IMR-90 (cell line): ENCODE data around the gene MTRFR. TPM values are rescaled to one million over a fixed set of nuclear protein-coding genes. Genes with fewer than 3 reads are reported as not detected.
A peak's percentile ranks its signal among the peaks of the same experiment; 100 is the strongest.

Experiments
- ATAC-seq: fragments of 200-7000 bp; cut with Tn5 transposase; 2 replicates; pipeline ENCODE4 v1.9.1; 2020; ENCODE audit warnings: low read depth, mild to moderate bottlenecking, moderate library complexity
- BruUV-seq: library from RNA; stranded (reverse); fragments of 400-500 nt; replicated peaks from 2 replicates; lab custom pipeline; 2021; lab: Mats Ljungman, UMichigan
- CTCF ChIA-PET: fragments of 300-600 bp; formaldehyde crosslinking; extraction: SDS; loops from one replicate; lab custom pipeline; 2021; ENCODE audit warnings: antibody characterized with exemption; lab: Yijun Ruan, JAX
- POLR2A ChIA-PET: fragments of 300-600 bp; sonication (Branson Sonifier 250); formaldehyde crosslinking; loops from one replicate; lab custom pipeline; 2022; ENCODE audit warnings: antibody characterized with exemption; ENCODE audit not compliant: unreplicated experiment; lab: Charles Lee
- DNase-seq: peaks from one replicate; pipeline ENCODE4 v3.0.0; 2013
- H2AFZ ChIP-seq: replicated peaks from 2 replicates; pipeline ENCODE3; 2013; ENCODE audit warnings: low read length, mild to moderate bottlenecking; ENCODE audit not compliant: poor library complexity
- H2AK5ac ChIP-seq: 2 replicates; pipeline ENCODE4 v1.6.1; 2013; ENCODE audit warnings: low read depth, low read length, inconsistent platforms
- H2AK9ac ChIP-seq: replicated peaks from 2 replicates; pipeline ENCODE3; 2013; ENCODE audit warnings: mild to moderate bottlenecking, low read depth, low read length, moderate library complexity; ENCODE audit not compliant: poor library complexity
- H2BK120ac ChIP-seq: 2 replicates; pipeline ENCODE4 v1.6.1; 2013; ENCODE audit warnings: low read depth, low read length, inconsistent platforms
- H2BK15ac ChIP-seq: 3 replicates; pipeline ENCODE4 v1.6.1; 2013; ENCODE audit warnings: low read depth, low read length, inconsistent platforms
- H2BK20ac ChIP-seq: 2 replicates; pipeline ENCODE4 v1.6.1; 2013; ENCODE audit warnings: low read depth, mild to moderate bottlenecking, inconsistent platforms, low read length, moderate library complexity
- H2BK5ac ChIP-seq: 2 replicates; pipeline ENCODE4 v1.6.1; 2013; ENCODE audit warnings: mild to moderate bottlenecking, low read depth, low read length, inconsistent platforms; ENCODE audit not compliant: poor library complexity, severe bottlenecking
- H3K14ac ChIP-seq: replicated peaks from 2 replicates; pipeline ENCODE4 v1.6.1; 2013; ENCODE audit warnings: low read depth, low read length, inconsistent platforms
- H3K18ac ChIP-seq: 2 replicates; pipeline ENCODE4 v1.6.1; 2013; ENCODE audit warnings: low read depth, low read length, control low read depth
- H3K23ac ChIP-seq: 2 replicates; pipeline ENCODE4 v1.6.1; 2013; ENCODE audit warnings: low read depth, low read length, inconsistent platforms
- H3K27ac ChIP-seq: 2 replicates; pipeline ENCODE4 v1.5.1; 2013; ENCODE audit warnings: mild to moderate bottlenecking, control low read depth, low read length; ENCODE audit not compliant: insufficient read depth
- H3K27me3 ChIP-seq: 2 replicates; pipeline ENCODE4 v1.6.1; 2013; ENCODE audit warnings: low read length; ENCODE audit not compliant: control insufficient read depth, insufficient read depth
- H3K36me3 ChIP-seq: 2 replicates; pipeline ENCODE4 v1.6.1; 2013; ENCODE audit warnings: low read length, mixed read lengths; ENCODE audit not compliant: control insufficient read depth, insufficient read depth
- H3K4ac ChIP-seq: 2 replicates; pipeline ENCODE4 v1.6.1; 2013; ENCODE audit warnings: low read depth, low read length, inconsistent platforms
- H3K4me1 ChIP-seq: 2 replicates; pipeline ENCODE4 v1.6.1; 2013; ENCODE audit warnings: low read length, mixed read lengths; ENCODE audit not compliant: control insufficient read depth, insufficient read depth
- H3K4me2 ChIP-seq: 2 replicates; pipeline ENCODE4 v1.6.1; 2013; ENCODE audit warnings: low read depth, mild to moderate bottlenecking, control low read depth, low read length, moderate library complexity
- H3K4me3 ChIP-seq: 2 replicates; pipeline ENCODE4 v1.5.1; 2013; ENCODE audit warnings: low read depth, mild to moderate bottlenecking, control low read depth, low read length, moderate library complexity; ENCODE audit not compliant: insufficient read depth
- H3K56ac ChIP-seq: 2 replicates; pipeline ENCODE4 v1.6.1; 2013; ENCODE audit warnings: low read length, inconsistent platforms; ENCODE audit not compliant: insufficient read depth; ENCODE audit errors: extremely low read depth
- H3K79me1 ChIP-seq, 2 experiments: 2 replicates each; pipeline ENCODE4 v1.6.1; 2013; ENCODE audit warnings: low read length in 2 of 2, inconsistent platforms in 1 of 2, low read depth in 1 of 2
- H3K9ac ChIP-seq: 2 replicates; pipeline ENCODE4 v1.6.1; 2013; ENCODE audit warnings: low read depth, low read length, control low read depth
- H3K9me1 ChIP-seq: 2 replicates; pipeline ENCODE4 v1.6.1; 2013; ENCODE audit warnings: low read length, inconsistent platforms; ENCODE audit not compliant: insufficient read depth
- H3K9me3 ChIP-seq: 2 replicates; pipeline ENCODE4 v1.6.1; 2013; ENCODE audit warnings: low read length; ENCODE audit not compliant: control insufficient read depth, insufficient read depth
- H4K20me1 ChIP-seq: 2 replicates; pipeline ENCODE4 v1.6.1; 2013; ENCODE audit warnings: low read length, inconsistent platforms; ENCODE audit not compliant: insufficient read depth
- H4K5ac ChIP-seq: 2 replicates; pipeline ENCODE4 v1.6.1; 2013; ENCODE audit warnings: mild to moderate bottlenecking, low read depth, low read length, control low read depth
- H4K8ac ChIP-seq, 2 experiments: 2 replicates each; pipeline ENCODE4 v1.6.1; 2013; ENCODE audit warnings: low read depth in 2 of 2, low read length in 2 of 2, control low read depth in 1 of 2, inconsistent platforms in 1 of 2
- H4K91ac ChIP-seq: 2 replicates; pipeline ENCODE4 v1.6.1; 2013; ENCODE audit warnings: low read depth, low read length, inconsistent platforms; ENCODE audit not compliant: insufficient read depth
- CHD1 ChIP-seq: IDR thresholded peaks from 2 replicates; pipeline ENCODE4 v1.6.1; 2012; ENCODE audit warnings: low read depth, low read length, improper control_type of control experiment
- CTCF ChIP-seq: conservative IDR thresholded peaks from 2 replicates; pipeline ENCODE4 v1.5.1; 2012; ENCODE audit warnings: mild to moderate bottlenecking, low read depth, low read length, improper control_type of control experiment
- MAZ ChIP-seq: IDR thresholded peaks from 2 replicates; pipeline ENCODE4 v1.6.1; 2012; ENCODE audit warnings: low read depth, mild to moderate bottlenecking, low read length, improper control_type of control experiment, moderate library complexity, borderline replicate concordance
- MXI1 ChIP-seq: IDR thresholded peaks from 2 replicates; pipeline ENCODE4 v1.6.1; 2012; ENCODE audit warnings: low read depth, mild to moderate bottlenecking, low read length, moderate library complexity, borderline replicate concordance
- RAD21 ChIP-seq: IDR thresholded peaks from 2 replicates; pipeline ENCODE4 v1.6.1; 2012; ENCODE audit warnings: low read length, improper control_type of control experiment
- SMC3 ChIP-seq: fragments of 150-350 bp; IDR thresholded peaks from 2 replicates; pipeline ENCODE4 v1.6.1; 2016; ENCODE audit warnings: low read depth, mild to moderate bottlenecking, antibody characterized with exemption, low read length, moderate library complexity
- WGBS, 2 experiments: methylation state at CpG; one replicate each; pipeline versions ENCODE4 v1.1.5 to v1.1.7; 2013; ENCODE audit warnings: missing lambda C conversion rate in 2 of 2; ENCODE audit not compliant: insufficient read length in 1 of 2; ENCODE audit errors: extremely low coverage in 2 of 2; 5-methylcytosine and 5-hydroxymethylcytosine counted together
- dilution Hi-C: fragments of 300-500 bp; cut with HindIII; formaldehyde crosslinking; loops from one replicate; pipeline ENCODE4 v1.14.3; 2018; ENCODE audit warnings: low sequenced_read_pairs; ENCODE audit not compliant: unreplicated experiment
- in situ Hi-C: fragments of 300-500 bp; cut with MboI; formaldehyde crosslinking; loops from 3 replicates; pipeline ENCODE4 v1.14.3; 2019; ENCODE audit warnings: low sequenced_read_pairs, inconsistent platforms, mixed read lengths
- intact Hi-C: fragments of 100-400 bp; cut with micrococcal nuclease; formaldehyde crosslinking; loops from 2 replicates; pipeline ENCODE4 v1.10.0; 2022
- polyA plus RNA-seq, 3 experiments: library from polyadenylated mRNA; depleted of rRNA; stranded (reverse); fragments of >200 nt; gene quantifications; 2 replicates each; pipeline ENCODE4 v1.2.3, GENCODE V29; 2012; ENCODE audit warnings: low replicate concordance in 1 of 3
- total RNA-seq: library from RNA; depleted of rRNA; stranded (reverse); fragments of >200 nt; gene quantifications from 2 replicates; pipeline ENCODE4 v1.2.3, GENCODE V29; 2012

MTRFR gene
- total and polyA plus RNA-seq, 2 of the 4 experiments (the other 2 are of a cell fraction): 8.6 to 10.2 TPM

- peak overlapping the region; percentile 90 for H3K9ac ChIP-seq
- peaks cover 17% of the 10 kb centered on the region for H3K4me1 ChIP-seq
- in situ Hi-C loops: no loop called here
- no peak overlapping the region for H4K5ac ChIP-seq
- no peak overlapping the region for H2BK20ac ChIP-seq
- TF ChIP-seq MAZ (peak; percentile 75; the same call in 1 of the 2 replicates), CTCF (peak; percentile 71), SMC3 (peak; percentile 52), MXI1 (0 out of 2 replicates have a peak, but pooled peaks have one; percentile 23), CHD1 (no peak), RAD21 (peak; percentile 67)
- H3K23ac ChIP-seq: no peak overlapping the region
- peaks cover 18% of the 10 kb centered on the region for H3K9me1 ChIP-seq
- H3K79me1 ChIP-seq: peaks cover 9 to 48% of the 10 kb centered on the region in 2 experiments; a peak in 2 of 4 replicates
- H4K20me1 ChIP-seq: peaks cover 33% of the 10 kb centered on the region
- no peaks in the 10 kb centered on the region for H3K9me3 ChIP-seq
- H3K4me2 ChIP-seq: peak overlapping the region; percentile 91; the same call in 1 of the 2 replicates
- H3K4me3 ChIP-seq: peak overlapping the region; percentile 74
- no peak overlapping the region for H2BK15ac ChIP-seq
- 1% methylated on average over 33 of the region's 108 CpGs; no CpG with 5 or more reads in 1 of the 2 experiments for WGBS, 2 experiments
- peak overlapping the region; percentile 90 for H2AFZ ChIP-seq
- peak overlapping the region; percentile 98; the same call in 1 of the 2 replicates for H3K56ac ChIP-seq
- peak overlapping the region; percentile 96; the same call in 1 of the 2 replicates for H4K91ac ChIP-seq
- dilution Hi-C loops: no loop called here
- peak overlapping the region; percentile 85; the same call in 1 of the 2 replicates for H3K27ac ChIP-seq
- H3K4ac ChIP-seq: peak overlapping the region; percentile 78; the same call in 1 of the 2 replicates
- intact Hi-C loops: no loop called here
- ATAC-seq (peak; percentile 70), DNase-seq (peak; percentile 33)
- ChIA-PET CTCF (no interaction called here), POLR2A (no interaction called here)
- H3K18ac ChIP-seq: no peak overlapping the region
- BruUV-seq: no TSS peak
- no peak overlapping the region for H4K8ac ChIP-seq
- H3K36me3 ChIP-seq: peaks cover 11% of the 10 kb centered on the region
- no peak overlapping the region for H2AK5ac ChIP-seq
- peak overlapping the region; percentile 87 for H2BK5ac ChIP-seq
- H3K14ac ChIP-seq: no peak overlapping the region
- no peaks in the 10 kb centered on the region for H3K27me3 ChIP-seq
- peak overlapping the region; percentile 99 for H2AK9ac ChIP-seq
- H2BK120ac ChIP-seq: no peak overlapping the region
These were observed 37.9 kb downstream of the MTRFR start for GRCh38 chr12:123271001-123271668.
